GM18505 (cell line): ENCODE measurements around the gene SNX32.

Experiments used
- ATAC-seq: cut with Tn5 transposase; IDR thresholded peaks from one replicate; pipeline ENCODE4 v1.9.1; 2021; ENCODE audit not compliant: unreplicated experiment
- POLR2A ChIP-seq: IDR thresholded peaks from 4 replicates; pipeline ENCODE4 v1.6.1; 2011; ENCODE audit warnings: borderline replicate concordance; ENCODE audit not compliant: insufficient read depth, insufficient read length; ENCODE audit errors: extremely low read depth

Gene SNX32

GRCh38 chr11:65791719-65792213, 42.0 kb upstream of the SNX32 start:
- peak; percentile 71 for ATAC-seq
- TF ChIP-seq POLR2A, result peak; percentile 88

GRCh38 chr11:65792456-65792855, 41.3 kb upstream of the SNX32 start:
- no peak for ATAC-seq
- no peak for TF ChIP-seq POLR2A

- no peak for TF ChIP-seq POLR2A
Measured at GRCh38 chr11:65793144-65793581, 40.6 kb upstream of the SNX32 start.

GRCh38 chr11:65793625-65794400, 40.0 kb upstream of the SNX32 start:
- ATAC-seq, result no peak
- TF ChIP-seq POLR2A, result no peak

More at GRCh38 chr11:65793144-65793581, 40.6 kb upstream of the SNX32 start:
- ATAC-seq, result no peak

DNA sequence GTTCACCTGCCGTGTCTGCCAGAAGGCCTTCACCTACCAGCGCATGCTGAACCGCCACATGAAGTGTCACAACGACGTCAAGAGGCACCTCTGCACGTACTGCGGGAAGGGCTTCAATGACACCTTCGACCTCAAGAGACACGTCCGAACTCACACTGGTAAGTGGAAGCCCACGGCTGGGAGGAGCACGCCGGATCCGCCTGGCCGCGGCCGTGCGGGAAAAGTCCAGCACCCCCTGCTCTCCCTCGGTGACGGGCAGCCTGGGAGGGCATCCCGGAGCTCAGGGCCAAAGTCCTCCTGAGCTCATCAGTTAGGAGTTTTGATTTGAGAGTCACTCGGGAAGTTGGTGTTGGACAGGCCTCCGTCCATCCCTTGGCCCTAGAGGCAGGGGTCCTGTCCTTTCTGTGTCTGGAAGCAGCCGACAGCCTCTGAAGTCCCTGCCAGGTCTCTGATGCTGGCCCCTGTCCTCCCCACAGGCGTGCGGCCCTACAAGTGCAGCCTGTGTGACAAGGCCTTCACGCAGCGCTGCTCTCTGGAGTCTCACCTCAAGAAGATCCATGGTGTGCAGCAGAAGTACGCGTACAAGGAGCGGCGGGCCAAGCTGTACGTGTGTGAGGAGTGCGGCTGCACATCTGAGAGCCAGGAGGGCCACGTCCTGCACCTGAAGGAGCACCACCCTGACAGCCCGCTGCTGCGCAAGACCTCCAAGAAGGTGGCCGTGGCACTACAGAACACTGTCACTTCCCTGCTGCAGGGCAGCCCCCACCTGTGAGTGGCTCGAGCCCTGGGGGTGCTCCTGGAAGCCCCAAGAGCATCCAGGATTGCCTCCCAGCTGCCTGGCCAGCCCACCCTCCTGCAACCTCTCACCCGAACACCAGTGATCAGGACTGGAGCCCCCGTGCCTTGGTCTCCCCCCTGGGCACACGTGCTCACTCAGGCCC, 38.9 kb upstream of the SNX32 start:
- no peak for ATAC-seq
- TF ChIP-seq POLR2A, result no peak

DNA sequence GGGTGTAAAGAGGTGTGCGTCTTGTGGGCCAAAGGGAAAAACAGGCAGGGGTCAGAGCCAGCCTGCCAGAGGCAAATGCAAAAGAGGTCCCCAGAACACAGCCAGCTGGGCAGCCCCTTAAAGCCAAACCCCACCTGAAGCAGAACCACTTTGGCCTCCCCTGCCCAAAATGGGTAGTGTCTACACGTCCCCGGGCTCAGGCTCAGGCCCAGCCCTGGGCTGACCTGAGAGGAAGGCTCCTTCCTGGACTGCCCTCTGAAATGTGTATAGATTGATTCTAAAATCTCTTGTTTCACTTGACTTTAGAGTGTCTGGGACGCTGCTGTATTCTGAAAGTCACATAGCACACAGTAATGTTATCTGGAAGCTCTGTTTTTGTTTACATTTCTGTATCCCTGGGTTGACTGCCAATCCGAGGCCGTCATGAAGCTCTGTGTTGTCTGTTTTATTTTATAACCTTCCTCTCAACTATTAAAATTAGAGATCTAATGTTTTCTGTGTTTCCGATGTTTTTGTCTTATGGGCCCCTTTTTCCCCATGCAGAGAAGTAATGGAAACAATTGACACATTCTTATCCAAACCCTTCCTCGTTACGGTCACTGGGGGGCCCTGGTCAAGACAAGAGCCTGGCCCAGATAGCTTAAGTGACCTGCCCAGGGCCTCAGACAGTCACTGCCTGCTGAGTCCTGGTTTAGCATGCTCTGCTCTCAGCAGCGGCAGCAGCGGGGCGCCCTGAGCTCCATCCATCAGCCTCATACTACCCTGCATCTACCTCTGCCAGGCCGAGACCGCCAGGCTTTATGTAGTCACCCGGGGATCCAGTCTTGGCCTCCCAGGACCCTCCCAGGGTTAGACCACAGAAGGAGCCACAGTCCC, 36.8 kb upstream of the SNX32 start:
- no peak for TF ChIP-seq POLR2A
- ATAC-seq, result no peak

- no peak for ATAC-seq
- TF ChIP-seq POLR2A, result no peak
Measured at GRCh38 chr11:65797711-65798110, 36.1 kb upstream of the SNX32 start.

GRCh38 chr11:65798882-65799281, 34.9 kb upstream of the SNX32 start:
- no peak for ATAC-seq
- no peak for TF ChIP-seq POLR2A

GRCh38 chr11:65801153-65801987, 32.4 kb upstream of the SNX32 start:
- TF ChIP-seq POLR2A, result no peak
- no peak for ATAC-seq

GRCh38 chr11:65802841-65803240, 30.9 kb upstream of the SNX32 start:
- peak; percentile 78 for ATAC-seq
- TF ChIP-seq POLR2A, result no peak

DNA sequence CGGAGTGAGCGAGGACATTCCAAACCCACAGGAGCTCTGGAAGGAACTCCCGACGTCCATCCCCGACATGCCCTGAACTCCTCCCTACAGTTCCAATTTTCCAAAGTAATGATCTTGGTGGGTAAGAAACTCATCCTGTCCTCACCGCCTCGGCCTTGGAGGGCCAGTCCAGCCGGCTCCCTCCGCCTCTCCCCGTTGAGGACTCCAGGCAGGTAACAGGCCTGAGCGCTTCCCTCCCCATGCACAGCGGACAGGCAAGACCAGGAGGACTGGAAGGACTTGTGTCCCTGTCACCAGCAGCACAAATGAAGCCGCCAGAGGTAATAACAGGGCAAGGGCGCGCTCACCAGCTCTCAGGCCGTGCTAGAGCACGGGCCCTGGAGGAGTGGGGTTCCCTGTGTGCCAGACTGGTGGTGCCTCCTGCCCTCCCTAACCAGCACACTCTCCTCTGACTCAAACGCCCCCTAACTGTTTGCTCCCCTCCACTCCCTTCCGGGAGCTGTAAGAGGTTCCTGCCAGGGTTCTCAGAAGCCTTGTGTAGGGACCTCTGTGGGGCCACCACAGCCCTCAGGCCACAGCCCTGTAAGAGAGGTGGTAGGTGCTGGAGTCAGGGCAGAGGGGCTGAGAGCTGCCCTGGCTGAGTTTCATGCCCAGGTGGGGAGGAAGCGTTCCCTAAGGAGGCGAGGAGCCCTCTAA, 29.8 kb upstream of the SNX32 start:
- TF ChIP-seq POLR2A, result no peak
- ATAC-seq, result no peak
